ENCODE results near the gene TRAPPC12. TPM values are rescaled to one million over a fixed set of nuclear protein-coding genes. Genes with fewer than 3 reads are reported as not detected.

Gene TRAPPC12
- total RNA-seq, 2 donors from 2014 or later, result 69.5 to 73.2 TPM

GRCh38 chr2:3460156-3460555 lies 80.7 kb downstream of the TRAPPC12 start:
- H3K4me3 ChIP-seq, result no peak overlapping the region
- DNase-seq (ENCODE audit: low spot score), result no peak

DNA sequence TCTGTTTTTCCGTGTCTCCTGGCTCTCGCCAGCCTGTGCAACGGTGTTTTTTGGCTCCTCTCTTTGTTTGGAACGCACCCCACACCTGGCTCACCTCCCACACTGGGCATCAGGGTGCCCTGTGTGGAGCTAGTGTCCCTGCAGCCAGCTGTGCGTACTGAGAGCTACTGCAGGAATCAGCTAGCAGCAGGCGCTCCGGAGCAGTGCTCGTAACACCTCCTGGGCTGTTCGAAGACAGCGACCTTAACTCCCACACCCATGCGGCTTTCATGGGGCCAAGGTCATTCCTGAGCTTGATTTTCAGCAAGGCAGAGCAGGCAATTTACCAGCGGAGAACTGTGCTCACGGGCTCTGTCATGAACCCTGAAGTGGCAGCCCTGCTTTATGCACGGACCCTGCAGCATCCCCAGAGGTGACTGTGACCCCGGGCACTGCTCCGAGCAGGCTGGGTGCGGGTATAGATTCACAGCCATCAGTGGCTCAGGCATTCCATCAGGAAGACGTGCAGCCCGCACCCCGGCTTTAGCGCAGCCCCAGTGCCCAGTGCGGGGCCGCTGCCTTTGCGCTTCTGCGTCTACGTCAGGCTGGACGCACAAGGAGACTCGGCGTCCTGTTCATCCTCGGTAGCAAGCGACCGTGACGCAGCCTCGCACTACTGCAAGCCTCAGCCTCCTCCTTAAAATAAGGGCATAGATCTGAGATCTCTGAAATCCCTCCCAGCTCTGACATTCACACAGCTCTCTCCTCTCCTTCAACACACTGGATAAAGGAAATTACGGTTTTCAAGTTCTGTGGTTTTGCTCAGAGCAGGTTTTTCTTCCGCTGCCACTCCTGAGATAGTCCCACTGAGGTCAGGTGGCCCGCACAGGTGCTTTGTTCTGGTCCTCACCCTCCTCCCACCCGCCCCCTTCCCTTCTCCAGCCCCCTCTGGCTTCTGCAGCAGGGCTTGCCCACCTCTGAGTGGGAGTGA lies 81.6 kb downstream of the TRAPPC12 start:
- TF ChIP-seq, protein P1, sequence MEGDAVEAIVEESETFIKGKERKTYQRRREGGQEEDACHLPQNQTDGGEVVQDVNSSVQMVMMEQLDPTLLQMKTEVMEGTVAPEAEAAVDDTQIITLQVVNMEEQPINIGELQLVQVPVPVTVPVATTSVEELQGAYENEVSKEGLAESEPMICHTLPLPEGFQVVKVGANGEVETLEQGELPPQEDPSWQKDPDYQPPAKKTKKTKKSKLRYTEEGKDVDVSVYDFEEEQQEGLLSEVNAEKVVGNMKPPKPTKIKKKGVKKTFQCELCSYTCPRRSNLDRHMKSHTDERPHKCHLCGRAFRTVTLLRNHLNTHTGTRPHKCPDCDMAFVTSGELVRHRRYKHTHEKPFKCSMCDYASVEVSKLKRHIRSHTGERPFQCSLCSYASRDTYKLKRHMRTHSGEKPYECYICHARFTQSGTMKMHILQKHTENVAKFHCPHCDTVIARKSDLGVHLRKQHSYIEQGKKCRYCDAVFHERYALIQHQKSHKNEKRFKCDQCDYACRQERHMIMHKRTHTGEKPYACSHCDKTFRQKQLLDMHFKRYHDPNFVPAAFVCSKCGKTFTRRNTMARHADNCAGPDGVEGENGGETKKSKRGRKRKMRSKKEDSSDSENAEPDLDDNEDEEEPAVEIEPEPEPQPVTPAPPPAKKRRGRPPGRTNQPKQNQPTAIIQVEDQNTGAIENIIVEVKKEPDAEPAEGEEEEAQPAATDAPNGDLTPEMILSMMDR (IDR thresholded peaks at IDR 0.05), result no peak
- no peak overlapping the region for H3K4me3 ChIP-seq

More at GRCh38 chr2:3460156-3460555, 80.7 kb downstream of the TRAPPC12 start:
- Histone ChIP-seq H3K4me1 (peaks cover 0 to 48% of the 10 kb centered on the region in 2 donors), H3K27me3 (no peaks in the 10 kb centered on the region), H3K9me3 (no peaks in the 10 kb centered on the region), H3K36me3 (peaks cover 33% of the 10 kb centered on the region), H3K27ac (peak overlapping the region; percentile 73 to 90)
- TF ChIP-seq, protein P1 (IDR thresholded peaks at IDR 0.05), result no peak

GRCh38 chr2:3461801-3462492 lies 82.5 kb downstream of the TRAPPC12 start:
- no peaks in the 10 kb centered on the region for H3K27me3 ChIP-seq
- H3K4me3 ChIP-seq, result no peak overlapping the region
- no peaks in the 10 kb centered on the region for H3K9me3 ChIP-seq
- peak overlapping the region; percentile 73 to 90 for H3K27ac ChIP-seq
- TF ChIP-seq, protein P1 (IDR thresholded peaks at IDR 0.05), result peak; percentile 90 to 91
- peaks cover 0 to 66% of the 10 kb centered on the region in 2 donors for H3K4me1 ChIP-seq
- H3K36me3 ChIP-seq, result peaks cover 42% of the 10 kb centered on the region
- DNase-seq (ENCODE audit: low spot score), result no peak

More for the DNA sequence above, 81.6 kb downstream of the TRAPPC12 start:
- no peak for DNase-seq (ENCODE audit: low spot score)
- Histone ChIP-seq H3K4me1 (peaks cover 0 to 57% of the 10 kb centered on the region in 2 donors), H3K36me3 (peaks cover 41% of the 10 kb centered on the region), H3K27ac (peak overlapping the region; percentile 73 to 90), H3K9me3 (no peaks in the 10 kb centered on the region), H3K27me3 (no peaks in the 10 kb centered on the region)

GRCh38 chr2:3462493-3463104 lies 83.1 kb downstream of the TRAPPC12 start:
- no peak for DNase-seq (ENCODE audit: low spot score)
- Histone ChIP-seq H3K36me3 (peaks cover 42% of the 10 kb centered on the region), H3K27me3 (no peaks in the 10 kb centered on the region), H3K9me3 (no peaks in the 10 kb centered on the region), H3K27ac (peak overlapping the region in 1 of 2 donors; percentile 10), H3K4me3 (no peak overlapping the region), H3K4me1 (peaks cover 0 to 69% of the 10 kb centered on the region in 2 donors)
- TF ChIP-seq, protein P1 (IDR thresholded peaks at IDR 0.05), result peak in 1 of 2 donors; percentile 36

DNA sequence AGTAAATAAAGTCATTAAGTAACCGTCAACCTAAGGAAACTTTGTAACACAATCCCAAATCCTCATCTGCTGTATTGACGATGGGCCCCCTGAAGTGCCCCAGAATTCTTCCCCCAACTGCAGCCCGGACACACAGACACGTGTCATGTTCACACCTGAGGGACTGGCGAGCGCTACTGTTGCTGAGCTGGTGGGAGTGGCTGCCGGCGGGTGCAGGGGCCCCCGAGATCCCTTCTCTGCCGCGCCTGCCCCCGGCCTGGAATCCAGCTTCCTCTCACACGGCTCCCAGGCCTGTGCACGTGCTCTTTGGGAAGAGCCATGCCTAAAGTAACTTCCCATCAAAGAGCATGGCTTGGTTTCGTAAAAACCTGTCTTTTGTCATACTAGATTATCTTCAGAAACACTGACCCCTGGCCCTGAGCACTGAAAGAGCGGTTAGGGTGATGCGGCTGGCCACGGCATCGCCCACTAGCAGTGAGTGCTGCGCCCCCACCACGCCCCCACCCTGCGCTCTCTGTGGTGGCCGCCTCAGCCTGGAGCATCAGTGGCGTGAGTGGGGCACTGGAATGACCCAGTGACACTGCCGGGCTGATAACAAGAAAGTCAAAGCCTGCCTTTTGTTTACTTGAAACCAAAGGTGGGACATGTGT lies 83.8 kb downstream of the TRAPPC12 start:
- no peaks in the 10 kb centered on the region for H3K27me3 ChIP-seq
- H3K27ac ChIP-seq, result peak overlapping the region in 1 of 2 donors; percentile 10
- peaks cover 42% of the 10 kb centered on the region for H3K36me3 ChIP-seq
- peaks cover 0 to 64% of the 10 kb centered on the region in 2 donors for H3K4me1 ChIP-seq
- H3K4me3 ChIP-seq, result no peak overlapping the region
- TF ChIP-seq, protein P1 (IDR thresholded peaks at IDR 0.05), result no peak
- no peak for DNase-seq (ENCODE audit: low spot score)
- H3K9me3 ChIP-seq, result no peaks in the 10 kb centered on the region
